BE2C (cell line): ENCODE data around the gene ATP8B3.

Experiments
- DNase-seq: peaks from one replicate; pipeline ENCODE4 v3.0.0-alpha.2; 2020
- H3K27me3 ChIP-seq: fragments of 250-450 bp; sonication (Bioruptor Pico); 2 replicates; pipeline ENCODE4 v1.5.1; 2020; ENCODE audit warnings: mild to moderate bottlenecking
- H3K36me3 ChIP-seq: fragments of 250-450 bp; sonication (Bioruptor Pico); 2 replicates; pipeline ENCODE4 v1.5.1; 2020; ENCODE audit warnings: mild to moderate bottlenecking
- H3K4me1 ChIP-seq: fragments of 250-450 bp; sonication (Bioruptor Pico); 2 replicates; pipeline ENCODE4 v1.5.1; 2020
- H3K4me3 ChIP-seq: 2 replicates; pipeline ENCODE4 v1.5.1; 2011; ENCODE audit warnings: low read depth, low read length
- H3K9me3 ChIP-seq: fragments of 250-450 bp; sonication (Bioruptor Pico); 2 replicates; pipeline ENCODE4 v1.5.1; 2020
- TF ChIP-seq, protein P1 (sequence below): IDR thresholded peaks from 2 replicates; pipeline ENCODE4 v1.5.1; 2012; ENCODE audit warnings: mild to moderate bottlenecking, low read depth, low read length

ATP8B3 gene

DNA sequence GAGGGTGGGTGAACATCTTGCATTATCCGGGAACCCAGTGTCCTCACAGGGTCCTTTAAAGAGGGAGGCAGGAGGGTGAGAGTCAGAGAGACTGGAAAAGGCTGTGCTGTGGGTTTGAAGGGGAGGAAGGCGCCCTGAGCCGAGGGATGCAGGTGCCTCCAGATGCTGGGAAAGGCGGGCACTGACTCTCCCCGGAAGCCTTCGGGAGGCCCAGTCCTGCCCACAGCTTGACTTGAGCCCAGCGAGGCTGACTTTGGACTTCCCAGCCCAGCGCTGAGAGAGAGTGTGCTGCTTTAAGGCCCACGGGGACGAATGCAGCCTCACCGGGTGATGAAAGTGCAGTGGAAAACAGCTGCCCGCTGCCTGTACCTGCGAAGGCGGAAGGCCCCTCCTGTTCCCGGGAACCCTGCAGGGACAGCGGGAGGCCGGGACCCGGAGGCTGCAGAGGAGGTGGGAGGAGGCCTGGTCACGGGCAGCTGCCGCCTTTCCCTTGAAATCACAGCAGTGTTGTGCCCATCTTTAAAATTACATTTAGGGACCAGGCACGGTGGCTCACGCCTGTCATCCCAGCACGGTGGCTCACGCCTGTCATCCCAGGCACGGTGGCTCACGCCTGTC is 20.1 kb upstream of the ATP8B3 start:
- Histone ChIP-seq H3K27me3 (no peaks in the 10 kb centered on the region), H3K4me3 (no peak overlapping the region), H3K36me3 (peaks cover 29% of the 10 kb centered on the region), H3K9me3 (no peaks in the 10 kb centered on the region), H3K4me1 (peaks cover 5% of the 10 kb centered on the region)
- TF ChIP-seq, protein P1, sequence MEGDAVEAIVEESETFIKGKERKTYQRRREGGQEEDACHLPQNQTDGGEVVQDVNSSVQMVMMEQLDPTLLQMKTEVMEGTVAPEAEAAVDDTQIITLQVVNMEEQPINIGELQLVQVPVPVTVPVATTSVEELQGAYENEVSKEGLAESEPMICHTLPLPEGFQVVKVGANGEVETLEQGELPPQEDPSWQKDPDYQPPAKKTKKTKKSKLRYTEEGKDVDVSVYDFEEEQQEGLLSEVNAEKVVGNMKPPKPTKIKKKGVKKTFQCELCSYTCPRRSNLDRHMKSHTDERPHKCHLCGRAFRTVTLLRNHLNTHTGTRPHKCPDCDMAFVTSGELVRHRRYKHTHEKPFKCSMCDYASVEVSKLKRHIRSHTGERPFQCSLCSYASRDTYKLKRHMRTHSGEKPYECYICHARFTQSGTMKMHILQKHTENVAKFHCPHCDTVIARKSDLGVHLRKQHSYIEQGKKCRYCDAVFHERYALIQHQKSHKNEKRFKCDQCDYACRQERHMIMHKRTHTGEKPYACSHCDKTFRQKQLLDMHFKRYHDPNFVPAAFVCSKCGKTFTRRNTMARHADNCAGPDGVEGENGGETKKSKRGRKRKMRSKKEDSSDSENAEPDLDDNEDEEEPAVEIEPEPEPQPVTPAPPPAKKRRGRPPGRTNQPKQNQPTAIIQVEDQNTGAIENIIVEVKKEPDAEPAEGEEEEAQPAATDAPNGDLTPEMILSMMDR: no peak
- DNase-seq: no peak

DNA sequence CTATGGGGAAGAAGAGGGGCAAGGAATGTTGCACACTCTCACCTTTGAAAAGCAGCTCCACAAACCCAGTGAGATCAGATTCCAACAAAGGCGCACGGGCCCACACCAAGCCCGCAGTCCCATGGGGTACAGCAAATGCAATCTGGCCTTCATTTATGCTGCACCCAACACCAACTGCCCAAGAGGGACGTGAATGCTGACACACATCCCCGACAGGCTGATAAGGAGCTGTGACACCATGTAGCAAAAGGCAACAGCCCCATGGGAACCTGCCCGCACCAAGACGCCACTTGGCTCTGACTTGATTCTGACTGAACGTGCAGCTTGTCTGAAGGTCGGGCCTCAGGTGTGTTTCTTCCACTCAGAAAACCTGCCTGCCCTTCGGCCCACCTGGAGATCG is 18.9 kb upstream of the ATP8B3 start:
- H3K4me3 ChIP-seq: no peak overlapping the region
- H3K36me3 ChIP-seq: peaks cover 36% of the 10 kb centered on the region
- H3K9me3 ChIP-seq: no peaks in the 10 kb centered on the region
- TF ChIP-seq, protein P1: no peak
- H3K27me3 ChIP-seq: no peaks in the 10 kb centered on the region
- DNase-seq: no peak
- peaks cover 2% of the 10 kb centered on the region; the same call in 1 of the 2 replicates for H3K4me1 ChIP-seq

DNA sequence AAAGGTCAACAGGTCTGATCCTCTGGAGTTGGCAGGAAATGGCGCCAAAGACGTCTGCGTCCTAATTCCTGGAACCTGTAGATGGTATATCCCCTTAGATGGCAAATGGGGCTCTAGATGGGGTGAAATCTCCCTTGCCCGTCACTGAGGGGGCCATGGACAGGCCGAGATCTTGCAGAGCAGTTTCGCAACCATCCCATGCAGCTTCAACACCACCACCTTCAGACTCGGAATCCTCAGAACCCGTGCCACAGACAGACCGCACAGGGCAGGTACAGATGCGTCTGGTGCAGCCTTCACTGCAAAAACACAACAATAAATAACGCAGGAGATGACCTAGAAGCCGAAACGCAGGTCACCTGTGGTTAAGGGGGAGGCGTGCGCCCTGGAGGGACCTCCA is 18.5 kb upstream of the ATP8B3 start:
- no peaks in the 10 kb centered on the region for H3K27me3 ChIP-seq
- H3K36me3 ChIP-seq: peaks cover 37% of the 10 kb centered on the region
- DNase-seq: no peak
- no peak overlapping the region for H3K4me3 ChIP-seq
- no peaks in the 10 kb centered on the region for H3K9me3 ChIP-seq
- TF ChIP-seq, protein P1: no peak
- H3K4me1 ChIP-seq: peaks cover 5% of the 10 kb centered on the region; the same call in 1 of the 2 replicates

DNA sequence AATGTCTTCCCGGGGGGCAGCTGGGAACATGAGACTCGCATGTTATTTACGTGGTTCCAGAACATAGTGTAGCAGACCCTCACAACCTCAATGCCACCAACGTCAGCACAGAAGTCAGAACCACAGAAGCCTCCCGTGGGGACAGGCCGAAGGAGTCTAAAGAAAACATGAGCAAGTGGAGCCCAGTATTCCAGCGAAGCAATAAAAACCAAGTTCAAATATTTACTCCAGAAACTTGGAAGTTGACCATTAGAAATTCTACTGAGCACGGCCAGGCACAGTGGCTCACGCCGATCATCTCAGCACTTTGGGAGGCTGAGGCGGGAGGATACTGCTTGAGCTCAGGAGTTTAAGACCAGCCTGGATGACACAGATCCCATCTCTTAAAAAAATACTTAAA is 17.9 kb upstream of the ATP8B3 start:
- TF ChIP-seq, protein P1: no peak
- no peaks in the 10 kb centered on the region for H3K9me3 ChIP-seq
- DNase-seq: no peak
- H3K4me3 ChIP-seq: no peak overlapping the region
- peaks cover 41% of the 10 kb centered on the region for H3K36me3 ChIP-seq
- no peaks in the 10 kb centered on the region for H3K27me3 ChIP-seq
- H3K4me1 ChIP-seq: peaks cover 5% of the 10 kb centered on the region; the same call in 1 of the 2 replicates

DNA sequence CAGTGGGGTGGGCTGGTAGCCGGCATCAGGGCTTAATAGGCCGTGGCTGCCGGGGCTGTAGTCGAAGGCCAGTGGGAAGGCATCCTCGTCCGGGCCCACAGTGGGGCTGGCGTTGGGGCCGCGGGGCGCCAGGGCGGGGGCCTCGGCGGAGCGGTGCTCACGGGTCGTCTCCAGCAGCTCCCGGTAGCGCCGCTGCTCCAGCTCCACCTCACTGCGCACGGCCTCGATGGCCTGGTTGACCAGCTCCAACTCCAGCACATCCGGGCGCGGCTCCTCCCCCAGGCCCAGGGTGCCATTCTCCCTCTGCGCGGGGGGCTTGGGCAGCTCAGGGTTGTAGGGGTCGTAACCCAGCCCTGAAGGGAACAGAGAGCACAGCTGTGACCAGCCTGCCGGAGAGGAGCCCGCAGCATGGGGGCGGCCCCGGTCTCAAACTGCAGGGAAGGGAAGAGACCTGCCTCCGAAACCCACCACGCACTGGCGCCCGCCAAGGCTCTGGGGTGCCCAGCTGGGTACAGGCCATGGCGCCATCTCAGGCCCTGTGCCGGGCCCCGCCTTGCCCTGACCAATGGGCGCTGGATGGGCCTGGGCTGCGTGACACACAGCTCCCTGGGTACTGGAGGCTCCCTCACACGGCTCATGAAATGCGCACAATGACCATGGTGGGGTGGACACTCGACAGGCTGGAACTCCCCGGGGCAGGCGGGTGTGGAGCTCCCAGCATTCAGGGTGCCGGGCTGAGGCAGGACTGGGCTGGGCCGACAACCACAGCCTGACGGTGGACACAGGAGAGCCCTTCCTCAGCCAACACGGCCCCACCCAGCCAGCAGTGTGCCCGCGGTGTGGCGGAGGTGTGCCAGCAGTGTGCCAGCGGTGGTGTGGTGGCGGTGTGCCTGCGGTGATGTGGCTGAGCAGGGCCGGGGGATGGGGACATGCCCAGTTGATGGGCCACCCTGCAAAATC is 16.5 kb upstream of the ATP8B3 start:
- Histone ChIP-seq H3K36me3 (peaks cover 52% of the 10 kb centered on the region), H3K27me3 (no peaks in the 10 kb centered on the region), H3K4me1 (peaks cover 5% of the 10 kb centered on the region; the same call in 1 of the 2 replicates), H3K9me3 (no peaks in the 10 kb centered on the region), H3K4me3 (no peak overlapping the region)
- TF ChIP-seq, protein P1: no peak
- DNase-seq: no peak
